ENCODE results near the gene SSTR3.

SSTR3 gene

GRCh38 chr22:37229805-37230672 is 17.8 kb upstream of the SSTR3 start:
- TF ChIP-seq CTCF (conservative IDR thresholded peaks at IDR 0.05) (no peak), ZFX (IDR thresholded peaks at IDR 0.05) (no peak)
- H3K27ac ChIP-seq, result no peak overlapping the region

GRCh38 chr22:37229012-37229804 is 16.9 kb upstream of the SSTR3 start:
- H3K27ac ChIP-seq, result no peak overlapping the region
- TF ChIP-seq ZFX (IDR thresholded peaks at IDR 0.05) (no peak), CTCF (conservative IDR thresholded peaks at IDR 0.05) (no peak)

GRCh38 chr22:37228106-37229011 is 16.1 kb upstream of the SSTR3 start:
- no peak overlapping the region for H3K27ac ChIP-seq
- no peak for TF ChIP-seq CTCF (conservative IDR thresholded peaks at IDR 0.05)
- TF ChIP-seq ZFX (IDR thresholded peaks at IDR 0.05), result no peak

- H3K27ac ChIP-seq, result no peak overlapping the region
These were observed 14.2 kb upstream of the SSTR3 start for GRCh38 chr22:37226514-37226913.

GRCh38 chr22:37226087-37226486 is 13.8 kb upstream of the SSTR3 start:
- TF ChIP-seq CTCF (conservative IDR thresholded peaks at IDR 0.05), result no peak
- no peak for TF ChIP-seq ZFX (IDR thresholded peaks at IDR 0.05)
- no peak overlapping the region for H3K27ac ChIP-seq

More at GRCh38 chr22:37226514-37226913, 14.2 kb upstream of the SSTR3 start:
- no peak for TF ChIP-seq ZFX (IDR thresholded peaks at IDR 0.05)
- TF ChIP-seq CTCF (conservative IDR thresholded peaks at IDR 0.05), result no peak

GRCh38 chr22:37225481-37225880 is 13.2 kb upstream of the SSTR3 start:
- H3K27ac ChIP-seq, result no peak overlapping the region
- no peak for TF ChIP-seq ZFX (IDR thresholded peaks at IDR 0.05)
- TF ChIP-seq CTCF (conservative IDR thresholded peaks at IDR 0.05), result no peak
